ENCODE data around the gene TRAM2.

TRAM2 gene

GRCh38 chr6:52518279-52518945 lies 58.4 kb downstream of the TRAM2 start:
- FAIRE-seq (no peak), DNase-seq (ENCODE audit: insufficient read length) (no peak)
- TF ChIP-seq POLR2A (IDR thresholded peaks at IDR 0.05; ENCODE audit: low read depth, low read length) (no peak), TAF1 (IDR thresholded peaks at IDR 0.05; ENCODE audit: borderline replicate concordance, low read depth, low read length) (no peak), POLR2AphosphoS5 (IDR thresholded peaks at IDR 0.05; ENCODE audit: low read depth, low read length) (no peak)

GRCh38 chr6:52517502-52518278 lies 59.2 kb downstream of the TRAM2 start:
- TF ChIP-seq POLR2AphosphoS5 (IDR thresholded peaks at IDR 0.05; ENCODE audit: low read depth, low read length): no peak; the same call in 1 of the 2 replicates
- TF ChIP-seq POLR2A (IDR thresholded peaks at IDR 0.05; ENCODE audit: low read depth, low read length): no peak
- TF ChIP-seq TAF1 (IDR thresholded peaks at IDR 0.05; ENCODE audit: borderline replicate concordance, low read depth, low read length): no peak
- FAIRE-seq (peak; percentile 24), DNase-seq (ENCODE audit: insufficient read length) (peak; percentile 56)

- FAIRE-seq: peak; percentile 9
Observed at GRCh38 chr6:52516943-52517342, 59.9 kb downstream of the TRAM2 start.

GRCh38 chr6:52516269-52516668 lies 60.6 kb downstream of the TRAM2 start:
- FAIRE-seq: no peak
- DNase-seq (ENCODE audit: insufficient read length): no peak
- TF ChIP-seq POLR2A (IDR thresholded peaks at IDR 0.05; ENCODE audit: low read depth, low read length): no peak

More at GRCh38 chr6:52516943-52517342, 59.9 kb downstream of the TRAM2 start:
- no peak for DNase-seq (ENCODE audit: insufficient read length)
- TF ChIP-seq TAF1 (IDR thresholded peaks at IDR 0.05; ENCODE audit: borderline replicate concordance, low read depth, low read length) (no peak), POLR2AphosphoS5 (IDR thresholded peaks at IDR 0.05; ENCODE audit: low read depth, low read length) (no peak), POLR2A (IDR thresholded peaks at IDR 0.05; ENCODE audit: low read depth, low read length) (no peak)

DNA sequence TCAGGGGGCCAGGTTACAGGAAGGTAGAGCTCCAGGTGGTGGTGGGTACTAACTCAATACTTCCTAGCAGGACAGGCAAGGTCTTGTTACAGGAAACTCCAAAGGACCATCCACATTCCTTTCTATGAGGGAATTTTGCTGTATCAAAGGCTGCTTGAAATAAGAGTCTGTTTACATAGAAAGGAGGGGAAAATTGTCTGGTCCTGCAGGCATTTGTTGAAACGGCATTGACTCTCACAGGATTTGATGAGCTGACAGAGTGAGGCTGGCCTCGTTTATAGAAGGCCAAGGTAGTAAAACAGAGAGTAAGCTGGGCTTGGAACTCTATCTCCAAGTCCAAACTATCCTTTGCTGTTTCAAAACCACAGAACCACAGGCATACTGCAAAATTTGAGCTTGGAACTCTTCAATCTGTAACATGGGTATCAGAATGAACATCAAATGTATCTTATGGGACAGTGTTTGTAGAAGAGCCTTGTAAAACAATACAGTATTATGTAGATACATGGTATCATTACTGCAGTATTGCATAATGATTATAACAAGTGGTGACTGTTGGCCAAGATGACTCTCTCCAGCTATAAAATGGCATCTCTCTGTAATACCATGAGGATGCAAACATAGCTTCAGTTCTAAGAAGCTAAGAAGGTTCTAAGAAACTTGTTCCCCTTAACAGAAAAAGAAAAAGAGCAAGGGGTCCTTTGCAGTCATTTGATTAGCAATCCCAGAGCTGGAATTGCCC lies 61.5 kb downstream of the TRAM2 start:
- FAIRE-seq: no peak

DNA sequence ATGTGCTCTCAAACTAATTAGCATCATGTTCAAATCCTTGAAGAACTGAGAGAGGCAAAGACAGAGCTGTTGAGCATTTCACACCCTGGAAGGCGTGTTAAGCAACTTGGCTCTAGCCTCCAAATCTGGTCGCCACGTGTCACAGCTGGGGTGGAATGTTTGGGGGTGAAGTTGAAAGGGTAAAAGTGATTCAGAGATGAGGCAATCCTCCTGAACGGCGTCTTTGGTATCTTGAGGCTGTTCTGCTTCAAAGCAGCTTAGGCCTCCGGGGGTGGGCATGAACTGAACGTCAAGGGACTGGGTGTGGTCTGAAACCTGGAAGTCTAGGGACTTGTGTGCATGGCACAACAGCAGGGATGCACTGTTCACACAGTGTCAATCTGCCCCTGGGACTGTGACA lies 62.3 kb downstream of the TRAM2 start:
- no peak for FAIRE-seq
- DNase-seq (ENCODE audit: insufficient read length): no peak
- no peak for TF ChIP-seq POLR2AphosphoS5 (IDR thresholded peaks at IDR 0.05; ENCODE audit: low read depth, low read length)
- TF ChIP-seq TAF1 (IDR thresholded peaks at IDR 0.05; ENCODE audit: borderline replicate concordance, low read depth, low read length): no peak

More for the DNA sequence above, 61.5 kb downstream of the TRAM2 start:
- DNase-seq (ENCODE audit: insufficient read length): no peak
- TF ChIP-seq POLR2A (IDR thresholded peaks at IDR 0.05; ENCODE audit: low read depth, low read length) (no peak), TAF1 (IDR thresholded peaks at IDR 0.05; ENCODE audit: borderline replicate concordance, low read depth, low read length) (no peak), POLR2AphosphoS5 (IDR thresholded peaks at IDR 0.05; ENCODE audit: low read depth, low read length) (no peak)

- TF ChIP-seq POLR2A (IDR thresholded peaks at IDR 0.05; ENCODE audit: low read depth, low read length) (no peak), TAF1 (IDR thresholded peaks at IDR 0.05; ENCODE audit: borderline replicate concordance, low read depth, low read length) (no peak), POLR2AphosphoS5 (IDR thresholded peaks at IDR 0.05; ENCODE audit: low read depth, low read length) (no peak)
- FAIRE-seq (no peak), DNase-seq (ENCODE audit: insufficient read length) (no peak)
Observed at GRCh38 chr6:52513896-52514295, 63.0 kb downstream of the TRAM2 start.

DNA sequence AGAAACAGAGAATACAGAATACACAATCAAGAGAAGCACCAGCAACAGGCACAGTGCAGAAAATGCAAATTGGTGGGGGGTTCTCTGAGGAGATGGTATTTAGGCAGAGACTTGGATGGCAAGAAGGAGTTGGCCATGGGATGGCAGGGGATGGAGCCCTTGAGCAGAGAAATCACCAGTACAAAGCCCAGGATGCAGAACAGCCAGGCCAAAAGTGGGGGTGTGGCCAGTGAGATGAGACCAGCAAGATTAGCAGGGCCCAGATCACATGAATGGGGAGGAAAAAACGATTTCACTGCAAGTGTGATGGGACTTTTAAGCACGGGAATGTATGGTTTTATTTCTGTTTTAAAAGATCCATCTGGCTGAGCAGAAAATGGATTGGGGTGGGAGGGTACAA lies 63.4 kb downstream of the TRAM2 start:
- no peak for DNase-seq (ENCODE audit: insufficient read length)
- no peak for FAIRE-seq
- TF ChIP-seq POLR2A (IDR thresholded peaks at IDR 0.05; ENCODE audit: low read depth, low read length): no peak
- no peak for TF ChIP-seq TAF1 (IDR thresholded peaks at IDR 0.05; ENCODE audit: borderline replicate concordance, low read depth, low read length)
- no peak for TF ChIP-seq POLR2AphosphoS5 (IDR thresholded peaks at IDR 0.05; ENCODE audit: low read depth, low read length)

DNA sequence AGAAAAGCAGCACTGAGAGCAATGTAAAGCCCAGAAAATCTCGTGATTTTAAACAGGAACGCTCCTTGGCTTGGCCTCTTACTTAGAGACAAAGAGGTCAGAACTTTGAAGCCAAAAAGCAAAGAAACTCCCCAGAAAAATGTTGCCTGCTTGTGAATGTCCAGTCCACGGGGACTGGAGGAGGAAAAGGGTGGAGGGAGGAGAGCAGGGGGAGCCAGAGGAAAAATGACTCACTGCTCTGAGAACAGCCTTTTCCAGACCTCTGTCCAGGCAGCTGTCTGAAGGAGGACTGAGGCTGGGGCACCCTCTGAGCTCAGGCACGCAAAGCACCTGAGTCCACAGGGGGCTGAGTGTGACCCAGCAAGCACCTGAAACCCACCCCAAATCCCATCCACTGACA lies 64.7 kb downstream of the TRAM2 start:
- FAIRE-seq (no peak), DNase-seq (ENCODE audit: insufficient read length) (no peak)
- no peak for TF ChIP-seq POLR2A (IDR thresholded peaks at IDR 0.05; ENCODE audit: low read depth, low read length)
- no peak for TF ChIP-seq POLR2AphosphoS5 (IDR thresholded peaks at IDR 0.05; ENCODE audit: low read depth, low read length)
- no peak for TF ChIP-seq TAF1 (IDR thresholded peaks at IDR 0.05; ENCODE audit: borderline replicate concordance, low read depth, low read length)

- no peak for TF ChIP-seq POLR2AphosphoS5 (IDR thresholded peaks at IDR 0.05; ENCODE audit: low read depth, low read length)
- TF ChIP-seq TAF1 (IDR thresholded peaks at IDR 0.05; ENCODE audit: borderline replicate concordance, low read depth, low read length): no peak
- TF ChIP-seq POLR2A (IDR thresholded peaks at IDR 0.05; ENCODE audit: low read depth, low read length): no peak
- FAIRE-seq: no peak
- DNase-seq (ENCODE audit: insufficient read length): no peak
Observed at GRCh38 chr6:52511572-52512151, 65.2 kb downstream of the TRAM2 start.

DNA sequence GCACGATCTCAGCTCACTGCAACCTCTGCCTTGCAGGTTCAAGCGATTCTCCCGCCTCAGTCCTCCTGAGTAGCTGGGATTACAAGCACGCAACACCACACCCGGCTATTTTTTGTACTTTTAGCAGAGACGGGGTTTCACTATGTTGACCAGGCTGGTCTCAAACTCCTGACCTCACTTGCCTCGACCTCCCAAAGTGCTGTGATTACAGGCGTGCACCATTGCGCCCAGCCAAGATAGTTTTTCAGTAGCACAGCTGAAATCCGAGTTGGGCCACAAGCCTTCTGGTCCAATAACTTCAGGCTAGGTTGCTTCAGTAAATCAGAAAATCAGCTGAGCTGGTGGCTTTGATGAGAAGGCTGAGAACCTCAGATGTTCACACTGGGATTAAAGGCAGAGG lies 65.7 kb downstream of the TRAM2 start:
- FAIRE-seq (no peak), DNase-seq (ENCODE audit: insufficient read length) (no peak)
- TF ChIP-seq TAF1 (IDR thresholded peaks at IDR 0.05; ENCODE audit: borderline replicate concordance, low read depth, low read length) (no peak), POLR2A (IDR thresholded peaks at IDR 0.05; ENCODE audit: low read depth, low read length) (no peak), POLR2AphosphoS5 (IDR thresholded peaks at IDR 0.05; ENCODE audit: low read depth, low read length) (no peak)
